Immature natural killer cell (primary cell): ENCODE measurements around the gene CDH16. TPM values are rescaled to one million over a fixed set of nuclear protein-coding genes. Genes with fewer than 3 reads are reported as not detected.
"Not testable (repeated sequence)": the region's sequence is repeated elsewhere in the genome, so short reads cannot be mapped to it uniquely, and the experiment has no call there.

Experiments used
- DNase-seq, 3 donors: peaks; one replicate each; pipeline ENCODE4 v3.0.0; 2022; ENCODE audit warnings: mixed read lengths in 1 of 3
- H3K27ac Mint-ChIP-seq, 6 donors: one replicate each; pipeline ENCODE4 v1.8.0; 2020; ENCODE audit warnings: mixed read lengths in 6 of 6, mild to moderate bottlenecking in 5 of 6, inconsistent platforms in 4 of 6, moderate library complexity in 3 of 6
- H3K27me3 Mint-ChIP-seq, 3 donors: one replicate each; pipeline ENCODE4 v1.8.0; 2020 to 2021; ENCODE audit warnings: low read depth in 3 of 3, mild to moderate bottlenecking in 3 of 3, mixed read lengths in 3 of 3, moderate library complexity in 3 of 3, inconsistent platforms in 1 of 3
- H3K36me3 Mint-ChIP-seq, 3 donors: one replicate each; pipeline ENCODE4 v1.8.0; 2020; ENCODE audit warnings: mixed read lengths in 3 of 3, inconsistent platforms in 2 of 3, mild to moderate bottlenecking in 2 of 3
- H3K4me1 Mint-ChIP-seq, 2 donors: one replicate each; pipeline ENCODE4 v1.8.0; 2020; ENCODE audit warnings: inconsistent platforms in 2 of 2, mild to moderate bottlenecking in 2 of 2, mixed read lengths in 2 of 2, moderate library complexity in 1 of 2
- H3K4me3 Mint-ChIP-seq, 5 donors: one replicate each; pipeline ENCODE4 v1.8.0; 2020; ENCODE audit warnings: mild to moderate bottlenecking in 5 of 5, mixed read lengths in 5 of 5, inconsistent platforms in 3 of 5, moderate library complexity in 3 of 5
- H3K9me3 Mint-ChIP-seq, 6 donors: one replicate each; pipeline ENCODE4 v1.8.0; 2020; ENCODE audit warnings: mild to moderate bottlenecking in 6 of 6, mixed read lengths in 6 of 6, inconsistent platforms in 4 of 6, moderate library complexity in 3 of 6
- polyA plus RNA-seq, 3 donors: library from polyadenylated mRNA; unstranded; fragments of 300-500 nt; fragmentation: Illumina TruSeq; gene quantifications; one replicate each; pipeline ENCODE4 v1.2.3, GENCODE V29; 2021

Gene CDH16
- polyA plus RNA-seq, 3 donors from 2014 or later = not detected

DNA sequence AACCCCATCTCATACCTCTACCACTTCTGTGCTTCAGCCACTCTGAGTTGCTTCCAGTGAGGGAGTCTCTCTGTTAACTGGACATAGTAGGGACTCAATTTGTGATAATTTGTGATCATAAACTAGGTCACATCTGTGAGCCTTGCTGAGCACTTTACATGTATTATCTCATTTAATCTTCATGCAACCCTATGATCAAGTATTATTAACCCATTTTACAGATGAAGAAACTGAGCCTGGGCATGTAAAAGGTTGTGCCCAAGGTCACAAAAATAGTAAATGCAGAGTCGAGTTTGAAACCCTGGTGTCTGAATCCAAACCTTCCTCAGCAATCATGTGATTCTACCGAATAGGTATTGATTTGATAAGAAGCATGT is 19.8 kb downstream of the CDH16 start:
- Mint-ChIP-seq H3K27ac (peak overlapping the region in 1 of 6 donors; percentile 1), H3K4me1 (no peaks in the 10 kb centered on the region), H3K27me3 (peaks cover 0 to 3% (median 0%) of the 10 kb centered on the region in 3 donors), H3K36me3 (no peaks in the 10 kb centered on the region), H3K4me3 (no peak overlapping the region), H3K9me3 (no peaks in the 10 kb centered on the region)
- DNase-seq = no peak

DNA sequence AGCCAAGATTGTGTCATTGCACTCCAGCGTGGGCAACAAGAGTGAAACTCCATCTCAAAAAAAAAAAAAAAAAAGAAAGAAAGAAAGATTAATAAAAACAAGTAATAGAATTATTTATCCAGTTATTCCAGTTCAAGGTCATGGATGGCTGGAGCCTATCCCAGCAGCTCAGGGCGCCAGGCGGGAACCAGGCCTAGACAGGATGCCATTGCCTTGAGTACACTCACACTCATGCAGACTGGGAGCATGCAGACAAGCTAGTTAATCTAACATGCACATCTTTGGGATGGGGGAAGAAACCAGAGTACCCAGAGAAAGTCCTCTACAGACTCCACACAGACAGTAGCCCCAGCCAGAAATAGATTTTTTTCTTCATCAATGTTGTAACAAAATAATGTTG is 20.5 kb downstream of the CDH16 start:
- no peak for DNase-seq
- no peak overlapping the region for H3K4me3 Mint-ChIP-seq

DNA sequence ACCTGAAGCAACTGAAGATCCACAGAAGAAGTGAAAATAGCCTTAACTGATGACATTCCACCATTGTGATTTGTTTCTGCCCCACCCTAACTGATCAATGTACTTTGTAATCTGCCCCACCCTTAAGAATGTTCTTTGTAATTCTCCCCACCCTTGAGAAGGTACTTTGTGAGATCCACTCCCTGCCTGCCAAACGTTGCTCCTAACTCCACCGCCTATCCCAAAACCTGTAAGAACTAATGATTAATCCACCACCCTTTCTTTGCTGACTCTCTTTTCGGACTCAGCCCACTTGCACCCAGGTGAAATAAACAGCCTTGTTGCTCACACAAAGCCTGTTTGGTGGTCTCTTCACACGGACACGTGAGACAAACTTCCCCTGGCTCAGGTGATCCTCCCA is 22.0 kb downstream of the CDH16 start:
- H3K36me3 Mint-ChIP-seq, H3K4me3 Mint-ChIP-seq, H3K9me3 Mint-ChIP-seq, H3K27me3 Mint-ChIP-seq, H3K27ac Mint-ChIP-seq, DNase-seq, H3K4me1 Mint-ChIP-seq: not testable (repeated sequence)

More for the DNA sequence above, 20.5 kb downstream of the CDH16 start:
- Mint-ChIP-seq H3K36me3 (no peaks in the 10 kb centered on the region), H3K27ac (no peak overlapping the region), H3K27me3 (peaks cover 0 to 3% (median 0%) of the 10 kb centered on the region in 3 donors), H3K9me3 (no peaks in the 10 kb centered on the region), H3K4me1 (peaks cover 0 to under 1% of the 10 kb centered on the region in 2 donors)

DNA sequence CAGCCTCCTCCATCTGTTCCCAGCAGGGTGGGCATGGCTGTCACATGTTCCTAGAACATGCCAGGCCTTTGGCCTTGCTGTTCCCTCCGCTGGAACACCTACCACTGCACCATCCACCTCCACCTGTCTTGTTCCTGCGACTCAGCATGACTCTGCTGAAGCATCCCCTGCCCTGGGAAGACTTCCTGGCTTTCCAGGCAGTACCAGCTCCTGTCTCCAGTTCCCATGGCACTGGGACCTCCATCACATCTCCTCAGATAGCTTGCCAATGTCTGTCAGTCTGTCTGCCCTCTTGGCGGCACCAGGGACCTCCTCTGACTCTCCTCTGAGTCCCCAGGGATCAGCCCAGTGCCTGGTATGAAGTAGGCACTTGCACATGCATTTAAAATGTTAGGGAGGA is 22.7 kb downstream of the CDH16 start:
- no peak overlapping the region for H3K4me3 Mint-ChIP-seq
- H3K27ac Mint-ChIP-seq = no peak overlapping the region
- peaks cover 0 to 3% of the 10 kb centered on the region in 2 donors for H3K4me1 Mint-ChIP-seq
- no peaks in the 10 kb centered on the region for H3K9me3 Mint-ChIP-seq
- peaks cover 0 to 3% (median 0%) of the 10 kb centered on the region in 3 donors for H3K27me3 Mint-ChIP-seq
- no peak for DNase-seq
- no peaks in the 10 kb centered on the region for H3K36me3 Mint-ChIP-seq

DNA sequence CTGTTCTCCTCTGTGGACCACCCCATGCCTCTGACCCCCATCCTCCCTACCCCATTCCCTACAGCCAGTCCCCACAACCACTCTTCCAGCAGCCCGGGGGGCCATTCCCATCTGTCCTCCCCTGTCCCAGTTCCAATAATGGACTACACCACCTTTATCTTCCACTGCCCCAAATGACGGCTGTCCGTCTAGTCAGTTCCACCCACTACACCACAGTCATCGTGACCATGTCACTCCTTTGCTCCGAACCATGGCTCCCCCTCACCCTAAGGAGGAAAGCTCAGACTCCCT is 23.1 kb downstream of the CDH16 start:
- Mint-ChIP-seq H3K4me3 (no peak overlapping the region), H3K27me3 (peaks cover 0 to 3% (median 0%) of the 10 kb centered on the region in 3 donors), H3K27ac (no peak overlapping the region), H3K4me1 (peaks cover 0 to 3% of the 10 kb centered on the region in 2 donors), H3K36me3 (no peaks in the 10 kb centered on the region), H3K9me3 (no peaks in the 10 kb centered on the region)
- no peak for DNase-seq

DNA sequence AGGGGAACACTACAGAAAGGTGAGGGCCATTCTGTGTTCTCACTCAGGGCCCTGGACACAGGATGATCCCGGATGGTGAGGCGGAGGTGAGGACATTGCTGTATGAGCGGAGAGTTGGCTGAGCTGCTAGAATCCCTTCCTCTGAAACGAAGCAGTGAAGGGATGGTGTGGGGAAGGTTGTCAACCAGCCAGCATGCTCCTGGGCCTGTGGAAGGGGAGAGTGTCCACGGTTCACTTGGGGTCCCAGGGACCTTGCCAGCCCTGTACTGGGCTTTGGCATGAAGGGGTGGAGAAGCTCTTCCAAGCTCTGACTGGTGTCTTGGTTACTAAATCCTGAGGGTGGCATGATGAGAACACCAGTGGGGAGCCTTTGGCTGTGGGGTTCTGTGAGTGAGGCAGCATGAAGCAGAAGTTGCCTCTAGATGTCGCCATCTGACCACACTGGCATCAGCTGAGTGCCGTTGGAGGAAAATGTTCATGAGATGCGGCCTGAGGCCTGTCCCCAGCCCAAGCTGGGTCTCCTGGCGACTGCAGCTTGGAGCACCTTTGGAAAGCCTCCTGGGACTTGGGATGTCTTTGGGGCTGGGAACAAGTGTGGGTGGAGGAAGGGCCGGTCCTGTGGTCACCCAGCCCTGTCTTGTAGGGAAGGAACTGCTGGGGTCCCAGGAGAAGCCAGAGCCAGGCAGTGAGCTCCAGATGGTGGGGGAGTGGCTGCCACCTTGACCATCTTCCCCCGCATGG is 23.6 kb downstream of the CDH16 start:
- DNase-seq = peak; percentile 39 to 57 (median 52)
- peaks cover 0 to 3% (median 0%) of the 10 kb centered on the region in 3 donors for H3K27me3 Mint-ChIP-seq
- H3K9me3 Mint-ChIP-seq = no peaks in the 10 kb centered on the region
- peak overlapping the region in 2 of 6 donors; percentile 17 to 70 for H3K27ac Mint-ChIP-seq
- no peaks in the 10 kb centered on the region for H3K36me3 Mint-ChIP-seq
- no peak overlapping the region for H3K4me3 Mint-ChIP-seq
- peaks cover 0 to 3% of the 10 kb centered on the region in 2 donors for H3K4me1 Mint-ChIP-seq

DNA sequence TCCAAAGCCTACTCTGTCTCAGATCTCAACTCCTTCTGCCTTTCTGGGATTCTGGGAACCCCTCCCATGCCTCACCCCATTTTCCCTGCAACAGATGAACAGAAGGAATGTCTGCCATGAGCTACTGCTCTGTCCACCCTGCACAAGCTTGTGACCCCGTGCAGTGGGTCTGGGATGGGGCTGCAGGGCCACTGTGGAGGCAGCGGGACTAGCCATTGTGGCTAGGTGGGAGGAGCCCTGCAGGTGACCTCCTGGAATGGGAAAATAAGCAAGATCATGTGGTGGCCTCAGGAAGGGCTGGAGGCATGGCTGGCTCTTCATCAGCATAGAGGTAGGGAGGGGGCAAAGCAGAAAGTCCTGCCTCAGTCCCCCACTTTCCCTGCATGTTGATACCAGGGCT is 24.6 kb downstream of the CDH16 start:
- peaks cover 0 to 3% (median 0%) of the 10 kb centered on the region in 3 donors for H3K27me3 Mint-ChIP-seq
- H3K4me3 Mint-ChIP-seq = no peak overlapping the region
- no peaks in the 10 kb centered on the region for H3K36me3 Mint-ChIP-seq
- H3K27ac Mint-ChIP-seq = peak overlapping the region in 1 of 6 donors; percentile 70
- peaks cover 0 to 3% of the 10 kb centered on the region in 2 donors for H3K4me1 Mint-ChIP-seq
- H3K9me3 Mint-ChIP-seq = no peaks in the 10 kb centered on the region
- no peak for DNase-seq

DNA sequence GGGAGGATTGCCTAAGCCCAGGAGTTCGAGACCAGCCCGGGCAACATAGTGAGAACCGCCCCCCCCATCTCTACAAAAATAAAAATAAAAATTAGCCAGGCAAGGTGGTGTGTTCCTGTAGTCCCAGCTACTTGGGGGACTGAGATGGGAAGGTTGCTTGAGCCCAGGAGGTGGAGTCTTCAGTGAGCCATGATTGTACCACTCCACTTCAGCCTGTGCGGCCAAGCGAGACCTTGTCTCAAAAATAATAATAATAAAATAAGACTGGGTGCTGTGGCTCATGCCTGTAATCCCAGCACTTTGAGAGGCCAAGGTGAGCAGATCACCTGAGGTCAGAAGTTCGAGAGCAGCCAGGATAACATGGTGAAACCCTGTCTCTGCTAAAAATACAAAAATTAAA is 26.9 kb downstream of the CDH16 start:
- H3K4me3 Mint-ChIP-seq = no peak overlapping the region
- H3K36me3 Mint-ChIP-seq = peaks cover 0 to 5% (median 0%) of the 10 kb centered on the region in 3 donors
- peaks cover 0 to 2% (median 0%) of the 10 kb centered on the region in 3 donors for H3K27me3 Mint-ChIP-seq
- no peaks in the 10 kb centered on the region for H3K9me3 Mint-ChIP-seq
- no peak overlapping the region for H3K27ac Mint-ChIP-seq
- H3K4me1 Mint-ChIP-seq = peaks cover 5 to 6% of the 10 kb centered on the region in 2 donors
- DNase-seq = no peak

DNA sequence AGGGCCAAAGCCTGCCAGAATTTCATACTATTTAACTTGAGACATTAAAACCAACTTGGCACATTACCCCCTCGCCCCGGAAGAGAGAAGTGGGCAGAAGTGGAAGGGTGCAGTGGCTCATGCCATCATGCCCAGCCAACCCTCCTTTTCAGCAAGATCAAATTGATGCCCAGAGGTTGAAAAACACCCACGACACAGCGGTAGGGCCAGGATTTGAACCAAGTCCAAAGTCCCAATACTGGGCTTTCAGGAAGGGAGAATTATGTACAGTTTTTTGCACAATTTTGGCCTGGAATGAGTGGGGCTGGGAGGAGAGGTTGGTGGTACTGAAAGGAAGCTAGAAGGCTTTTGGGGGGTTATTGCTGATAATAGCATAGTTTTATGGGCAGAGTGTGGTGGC is 27.3 kb downstream of the CDH16 start:
- Mint-ChIP-seq H3K36me3 (peaks cover 0 to 5% (median 0%) of the 10 kb centered on the region in 3 donors), H3K4me1 (peaks cover 5 to 6% of the 10 kb centered on the region in 2 donors), H3K27ac (peak overlapping the region in 2 of 6 donors; percentile 19 to 61), H3K4me3 (no peak overlapping the region), H3K27me3 (peaks cover 0 to 2% (median 0%) of the 10 kb centered on the region in 3 donors), H3K9me3 (no peaks in the 10 kb centered on the region)
- no peak for DNase-seq

DNA sequence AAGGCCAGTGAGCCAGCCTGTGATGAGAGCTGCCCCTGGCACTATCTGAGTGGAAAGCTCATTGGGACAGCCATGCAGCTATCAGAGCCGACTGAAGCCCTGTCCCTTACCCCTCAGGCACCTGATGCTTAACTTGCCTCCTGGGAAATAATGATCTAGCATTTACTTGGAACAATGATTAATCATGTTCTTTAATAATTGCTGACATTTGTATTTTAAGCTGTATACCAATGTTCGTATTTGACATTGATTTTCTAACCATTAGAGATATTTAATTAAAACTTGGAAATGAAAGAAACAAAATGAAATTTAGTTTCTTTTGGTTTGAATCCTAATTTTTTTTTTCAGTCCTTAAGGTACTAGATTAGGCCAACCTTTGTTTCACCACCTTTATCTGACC is 27.9 kb downstream of the CDH16 start:
- H3K9me3 Mint-ChIP-seq = no peaks in the 10 kb centered on the region
- no peak overlapping the region for H3K4me3 Mint-ChIP-seq
- H3K27ac Mint-ChIP-seq = peak overlapping the region in 1 of 6 donors; percentile 19
- H3K36me3 Mint-ChIP-seq = peaks cover 1 to 8% (median 1%) of the 10 kb centered on the region in 3 donors
- DNase-seq = no peak
- H3K27me3 Mint-ChIP-seq = peaks cover 0 to under 1% (median 0%) of the 10 kb centered on the region in 3 donors
- peaks cover 5 to 11% of the 10 kb centered on the region in 2 donors for H3K4me1 Mint-ChIP-seq

DNA sequence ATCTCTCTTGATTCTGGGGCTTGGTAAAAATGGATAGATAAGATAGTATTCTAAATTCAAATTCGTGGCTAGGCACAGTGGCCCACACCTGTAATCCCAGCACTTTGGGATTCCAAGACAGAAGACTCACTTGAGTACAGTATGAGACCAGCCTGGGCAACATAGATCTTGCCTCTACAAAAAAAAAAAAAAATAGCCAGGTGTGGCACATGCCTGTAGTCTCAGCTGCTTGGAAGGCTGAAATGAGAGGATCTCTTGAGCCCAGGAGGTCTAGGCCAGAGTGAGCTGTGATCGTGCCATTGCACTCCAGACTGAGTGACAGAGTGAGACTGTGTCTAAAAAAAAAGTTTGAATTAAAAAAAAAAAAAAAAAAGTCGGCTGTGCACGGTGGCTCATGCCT is 29.1 kb downstream of the CDH16 start:
- Mint-ChIP-seq H3K4me1 (peaks cover 5 to 19% of the 10 kb centered on the region in 2 donors), H3K36me3 (peaks cover 6 to 19% (median 6%) of the 10 kb centered on the region in 3 donors), H3K9me3 (no peaks in the 10 kb centered on the region), H3K27ac (no peak overlapping the region), H3K27me3 (no peaks in the 10 kb centered on the region), H3K4me3 (no peak overlapping the region)
- DNase-seq = no peak

DNA sequence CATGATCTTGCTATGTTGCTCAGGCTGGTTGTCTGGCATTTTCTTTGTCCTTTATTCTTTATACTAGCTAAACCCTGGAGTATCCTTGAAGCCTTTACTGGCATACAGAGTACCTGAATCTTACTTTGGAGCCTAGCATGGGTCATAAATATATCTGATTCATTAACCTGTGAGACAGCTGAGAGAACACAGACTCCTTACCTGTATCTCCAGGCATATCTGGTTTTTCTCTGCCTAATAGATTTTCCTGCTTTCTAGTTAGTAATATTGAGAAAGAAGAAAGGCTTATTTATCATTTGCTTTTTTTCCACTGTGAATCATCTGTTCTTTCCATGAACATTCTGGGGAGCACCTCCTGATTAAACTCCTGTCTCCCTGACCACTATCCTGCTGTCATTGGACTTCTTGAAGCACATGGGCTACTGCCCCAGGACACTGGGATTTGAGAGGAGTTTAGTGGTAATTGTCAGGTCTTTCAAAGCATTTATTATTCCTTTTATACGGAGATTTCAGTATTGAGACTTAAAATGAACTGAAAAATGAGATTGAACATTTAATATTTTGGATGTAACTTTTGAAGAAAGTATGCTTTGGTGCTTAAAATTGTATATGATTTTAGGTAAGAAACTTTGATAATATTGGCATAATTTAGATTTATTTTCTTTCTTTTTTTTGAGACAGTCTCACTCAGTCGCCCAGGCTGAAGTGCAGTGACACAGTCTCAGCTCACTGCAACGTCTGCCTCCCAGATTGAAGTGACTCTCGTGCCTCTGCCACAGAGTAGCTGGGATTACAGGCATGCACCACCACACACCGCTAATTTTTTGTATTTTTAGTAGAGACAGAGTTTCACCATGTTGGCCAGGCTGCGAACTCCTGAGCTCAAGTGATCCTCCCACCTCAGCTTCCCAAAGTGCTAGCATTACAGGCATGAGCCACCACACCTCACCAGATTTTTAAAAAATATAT is 29.8 kb downstream of the CDH16 start:
- Mint-ChIP-seq H3K36me3 (peaks cover 6 to 24% (median 10%) of the 10 kb centered on the region in 3 donors), H3K9me3 (no peaks in the 10 kb centered on the region), H3K4me3 (no peak overlapping the region), H3K27me3 (no peaks in the 10 kb centered on the region), H3K27ac (peak overlapping the region in 2 of 6 donors; percentile 9 to 23), H3K4me1 (peaks cover 5 to 19% of the 10 kb centered on the region in 2 donors)
- no peak for DNase-seq

DNA sequence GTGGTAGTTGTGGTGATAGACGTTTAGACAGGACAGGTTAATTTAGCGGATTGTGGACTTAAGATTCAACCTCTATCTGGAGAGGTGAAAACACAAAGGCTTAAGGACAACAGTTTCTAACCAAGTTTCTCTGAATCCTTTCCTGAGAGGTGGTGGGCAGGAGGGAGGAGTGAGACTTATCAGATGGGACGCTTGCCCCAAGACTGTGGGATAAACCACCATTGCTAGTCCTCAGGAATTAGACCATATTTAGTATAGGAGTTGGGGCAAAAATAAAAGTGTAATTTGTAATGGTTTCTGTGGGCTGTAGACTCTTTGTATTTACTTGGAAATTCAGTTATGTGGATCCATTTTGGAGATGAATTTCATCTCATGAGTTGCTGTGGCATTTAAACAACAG is 31.8 kb downstream of the CDH16 start:
- Mint-ChIP-seq H3K27me3 (peaks cover 0 to 1% (median 0%) of the 10 kb centered on the region in 3 donors), H3K36me3 (peaks cover 6 to 24% (median 10%) of the 10 kb centered on the region in 3 donors), H3K27ac (peak overlapping the region in 3 of 6 donors; percentile 29 to 88 (median 51)), H3K4me3 (no peak overlapping the region), H3K9me3 (no peaks in the 10 kb centered on the region), H3K4me1 (peaks cover 3 to 29% of the 10 kb centered on the region in 2 donors)
- no peak for DNase-seq

DNA sequence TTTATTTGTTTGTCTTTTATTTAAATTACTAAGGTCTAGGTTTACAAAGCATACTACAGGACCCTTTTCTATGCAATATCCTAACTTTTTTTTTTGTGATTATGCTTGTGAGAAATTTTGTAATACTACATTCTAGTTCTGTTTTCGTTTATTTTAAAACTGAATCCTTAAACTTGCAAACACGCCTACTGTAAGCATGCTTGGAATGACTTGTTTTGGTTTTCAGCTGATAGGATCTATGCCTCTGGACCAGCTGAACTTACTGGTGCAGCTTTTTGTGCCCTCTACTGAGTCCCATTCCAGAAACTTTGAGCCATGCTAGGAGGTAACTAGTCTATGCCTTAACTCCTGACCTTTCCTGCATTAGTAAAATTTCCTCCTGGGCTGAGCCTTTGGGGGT is 32.4 kb downstream of the CDH16 start:
- H3K27me3 Mint-ChIP-seq = peaks cover 0 to 2% (median 0%) of the 10 kb centered on the region in 3 donors
- H3K36me3 Mint-ChIP-seq = peaks cover 6 to 24% (median 10%) of the 10 kb centered on the region in 3 donors
- H3K4me1 Mint-ChIP-seq = peaks cover 3 to 33% of the 10 kb centered on the region in 2 donors
- H3K27ac Mint-ChIP-seq = no peak overlapping the region
- DNase-seq = no peak
- no peaks in the 10 kb centered on the region for H3K9me3 Mint-ChIP-seq
- no peak overlapping the region for H3K4me3 Mint-ChIP-seq
